SK-N-SH (cell line): ENCODE results near the gene ABI1. TPM values are rescaled to one million over a fixed set of nuclear protein-coding genes. Genes with fewer than 3 reads are reported as not detected.

ENCODE experiments used
- CTCF ChIA-PET: fragments of 300-600, 350-600 bp; formaldehyde crosslinking; extraction: SDS; loops from one replicate; lab custom pipeline; 2021; lab: Yijun Ruan, JAX
- POLR2A ChIA-PET: fragments of 350-600 bp; sonication (Branson Sonifier 250); formaldehyde crosslinking; extraction: SDS; loops from one replicate; lab custom pipeline; 2020; ENCODE audit warnings: antibody characterized with exemption, inconsistent platforms; lab: Yijun Ruan, JAX
- DNase-seq: peaks from one replicate; pipeline ENCODE4 v3.0.0; 2012
- H2AFZ ChIP-seq: fragments of 200-600 bp; sonication (generic); 2 replicates; pipeline ENCODE4 v1.8.1; 2016; ENCODE audit warnings: antibody characterized with exemption, mild to moderate bottlenecking, low read depth
- H3F3A ChIP-seq: fragments of 200-600 bp; sonication (generic); replicated peaks from 2 replicates; pipeline ENCODE3; 2016; ENCODE audit warnings: antibody characterized with exemption, mild to moderate bottlenecking; ENCODE audit not compliant: insufficient read depth
- H3K27ac ChIP-seq, 2 experiments: fragments of 200-500 bp in 1 of 2; fragments of 200-600 bp in 1 of 2; sonication (Bioruptor generic) in 1 of 2; sonication (generic), shearing (Covaris generic) in 1 of 2; 2 replicates each; pipeline versions ENCODE4 v1.5.1 to v1.6.1; 2014 to 2016; ENCODE audit warnings: low read depth in 2 of 2, inconsistent platforms in 1 of 2, low read length in 1 of 2, mild to moderate bottlenecking in 1 of 2, mixed read lengths in 1 of 2
- H3K27me3 ChIP-seq: fragments of 200-600 bp; sonication (generic), shearing (Covaris generic); 2 replicates; pipeline ENCODE4 v1.6.1; 2016; ENCODE audit warnings: mixed run types; ENCODE audit not compliant: insufficient read depth
- H3K36me3 ChIP-seq, 2 experiments: fragments of 200-500 bp in 1 of 2; fragments of 200-600 bp in 1 of 2; sonication (Bioruptor generic) in 1 of 2; sonication (generic) in 1 of 2; replicated peaks in 1 of 2; 2 replicates each; pipeline versions ENCODE3 to v1.5.1; 2014 to 2016; ENCODE audit warnings: low read length in 1 of 2, mild to moderate bottlenecking in 1 of 2; ENCODE audit not compliant: insufficient read depth in 2 of 2, control insufficient read depth in 1 of 2
- H3K4me1 ChIP-seq, 2 experiments: fragments of 200-500 bp in 1 of 2; fragments of 200-600 bp in 1 of 2; sonication (Bioruptor generic) in 1 of 2; sonication (generic), shearing (Covaris generic) in 1 of 2; 2 replicates each; pipeline versions ENCODE4 v1.5.1 to v1.6.1; 2014 to 2016; ENCODE audit warnings: low read depth in 1 of 2, low read length in 1 of 2, mixed run types in 1 of 2; ENCODE audit not compliant: insufficient read depth in 2 of 2, control insufficient read depth in 1 of 2
- H3K4me2 ChIP-seq: fragments of 200-600 bp; sonication (generic), shearing (Covaris generic); 2 replicates; pipeline ENCODE4 v1.6.1; 2017; ENCODE audit warnings: mixed run types
- H3K4me3 ChIP-seq, 2 experiments: fragments of 200-500 bp in 1 of 2; fragments of 200-600 bp in 1 of 2; sonication (Bioruptor generic) in 1 of 2; sonication (generic), shearing (Covaris generic) in 1 of 2; 2 replicates each; pipeline versions ENCODE4 v1.5.1 to v1.8.1; 2014 to 2016; ENCODE audit warnings: low read depth in 2 of 2, inconsistent platforms in 1 of 2, low read length in 1 of 2, mild to moderate bottlenecking in 1 of 2, mixed read lengths in 1 of 2, moderate library complexity in 1 of 2
- H3K79me2 ChIP-seq: fragments of 200-600 bp; sonication (generic); 2 replicates; pipeline ENCODE4 v1.8.1; 2017; ENCODE audit warnings: mild to moderate bottlenecking; ENCODE audit not compliant: insufficient read depth
- H3K9ac ChIP-seq: fragments of 200-600 bp; sonication (generic); 2 replicates; pipeline ENCODE4 v1.6.1; 2017; ENCODE audit warnings: mixed run types
- H3K9me2 ChIP-seq: fragments of 200-600 bp; sonication (generic); 2 replicates; pipeline ENCODE4 v1.6.1; 2017; ENCODE audit warnings: mixed run types
- H3K9me3 ChIP-seq: fragments of 200-600 bp; sonication (generic); 2 replicates; pipeline ENCODE4 v1.6.1; 2017; ENCODE audit warnings: mixed run types, mild to moderate bottlenecking, moderate library complexity
- H4K20me1 ChIP-seq: fragments of 200-600 bp; sonication (generic); 2 replicates; pipeline ENCODE4 v1.6.1; 2017; ENCODE audit warnings: mild to moderate bottlenecking, mixed run types; ENCODE audit not compliant: insufficient read depth
- CHD2 ChIP-seq: fragments of 150-350 bp; IDR thresholded peaks from 2 replicates; pipeline ENCODE4 v1.6.1; 2018; ENCODE audit warnings: low read length; ENCODE audit not compliant: partially characterized antibody
- ELF1 ChIP-seq: IDR thresholded peaks from 2 replicates; pipeline ENCODE4 v1.4.0; 2012
- EZH2phosphoT487 ChIP-seq: fragments of 200-600 bp; sonication (generic); IDR thresholded peaks from 2 replicates; pipeline ENCODE4 v1.6.1; 2017; ENCODE audit warnings: low read depth, mixed run types, mild to moderate bottlenecking, antibody characterized with exemption, moderate library complexity, borderline replicate concordance
- FOSL2 ChIP-seq: IDR thresholded peaks from 2 replicates; pipeline ENCODE4 v1.4.0; 2012; ENCODE audit warnings: low read depth, mild to moderate bottlenecking, moderate library complexity, borderline replicate concordance
- FOXJ3 ChIP-seq: sonication (generic); formaldehyde crosslinking; IDR thresholded peaks from 2 replicates; pipeline ENCODE4 v1.5.1; 2020; ENCODE audit warnings: mild to moderate bottlenecking, missing genetic modification reagents
- GABPA ChIP-seq: IDR thresholded peaks from 2 replicates; pipeline ENCODE4 v1.4.0; 2012; ENCODE audit warnings: low read depth, mild to moderate bottlenecking
- MEF2A ChIP-seq: IDR thresholded peaks from 2 replicates; pipeline ENCODE4 v1.4.0; 2012; ENCODE audit warnings: low read depth, borderline replicate concordance
- MXI1 ChIP-seq: IDR thresholded peaks from 2 replicates; pipeline ENCODE4 v1.6.1; 2012; ENCODE audit warnings: mild to moderate bottlenecking, low read depth, low read length, improper control_type of control experiment
- NRF1 ChIP-seq: IDR thresholded peaks from 2 replicates; pipeline ENCODE4 v1.6.1; 2012; ENCODE audit warnings: low read depth, mild to moderate bottlenecking, low read length
- RAD21 ChIP-seq: IDR thresholded peaks from 2 replicates; pipeline ENCODE4 v1.6.1; 2012; ENCODE audit warnings: mild to moderate bottlenecking, low read length
- RCOR1 ChIP-seq: fragments of 150-350 bp; IDR thresholded peaks from 2 replicates; pipeline ENCODE4 v1.6.1; 2017; ENCODE audit warnings: antibody characterized with exemption, low read length
- RXRA ChIP-seq: IDR thresholded peaks from 2 replicates; pipeline ENCODE4 v1.4.0; 2012; ENCODE audit warnings: low read depth, mild to moderate bottlenecking, borderline replicate concordance
- SIN3A ChIP-seq: IDR thresholded peaks from 2 replicates; pipeline ENCODE4 v1.6.1; 2012; ENCODE audit warnings: low read depth, mild to moderate bottlenecking, low read length, moderate library complexity, borderline replicate concordance
- TAF1 ChIP-seq: IDR thresholded peaks from 2 replicates; pipeline ENCODE4 v1.6.1; 2012; ENCODE audit warnings: low read depth, mild to moderate bottlenecking, low read length, moderate library complexity, borderline replicate concordance
- TEAD4 ChIP-seq: IDR thresholded peaks from 2 replicates; pipeline ENCODE4 v1.4.0; 2012; ENCODE audit warnings: mild to moderate bottlenecking, borderline replicate concordance; ENCODE audit not compliant: insufficient read depth
- YY1 ChIP-seq: IDR thresholded peaks from 2 replicates; pipeline ENCODE4 v1.4.0; 2012; ENCODE audit warnings: low read depth, mild to moderate bottlenecking
- WGBS: methylation state at CpG from one replicate; pipeline ENCODE4 v1.1.6; 2017; ENCODE audit warnings: low lambda C conversion rate; 5-methylcytosine and 5-hydroxymethylcytosine counted together
- polyA plus RNA-seq, 3 experiments: library from polyadenylated mRNA; depleted of rRNA; stranded (reverse); fragments of >200 nt; gene quantifications; 2 replicates each; pipeline ENCODE4 v1.2.3, GENCODE V29; 2012
- TF ChIP-seq, protein P1 (sequence below): IDR thresholded peaks from 2 replicates; pipeline ENCODE4 v1.4.0; 2012; ENCODE audit warnings: low read depth, borderline replicate concordance
- TF ChIP-seq, protein P2 (sequence below): fragments of 150-350 bp; IDR thresholded peaks from 2 replicates; pipeline ENCODE4 v1.6.1; 2016; ENCODE audit warnings: mild to moderate bottlenecking, low read depth, low read length
- TF ChIP-seq, protein P3 (sequence below): IDR thresholded peaks from 2 replicates; pipeline ENCODE4 v1.4.0; 2012; ENCODE audit warnings: low read depth
- TF ChIP-seq, protein P4 (sequence below): IDR thresholded peaks from 2 replicates; pipeline ENCODE4; 2012
- TF ChIP-seq, protein P5 (sequence below): fragments of 150-350 bp; IDR thresholded peaks from 2 replicates; pipeline ENCODE4 v1.6.1; 2017; ENCODE audit warnings: antibody characterized with exemption, low read length, low read depth, borderline replicate concordance

The ABI1 gene
- polyA plus RNA-seq, 1 of the 3 experiments (the other 2 are of a cell fraction), result 36.7 TPM

DNA sequence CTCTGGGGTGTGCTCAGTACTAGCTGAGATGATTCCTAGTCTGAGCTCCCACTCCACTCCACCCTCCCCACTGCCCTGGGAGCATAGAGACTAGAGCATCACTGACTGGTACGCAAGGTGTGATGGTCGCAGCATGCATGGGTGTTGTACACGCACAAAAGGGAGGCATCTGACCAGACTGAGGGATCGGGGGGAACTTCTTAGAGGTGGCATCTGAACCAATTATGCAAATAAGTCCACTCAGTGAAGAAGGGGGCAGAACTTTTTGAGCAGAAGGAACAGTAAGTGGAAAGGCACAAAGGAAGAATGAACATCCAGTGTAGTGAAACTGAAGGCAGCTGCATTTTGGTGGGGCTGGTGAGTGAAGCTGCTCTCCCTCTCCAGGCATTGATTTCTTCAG lies 137.7 kb downstream of the ABI1 start:
- peaks cover 20 to 21% of the 10 kb centered on the region in 2 experiments for H3K36me3 ChIP-seq
- H3K4me1 ChIP-seq, result no peaks in the 10 kb centered on the region
- H2AFZ ChIP-seq, result no peak overlapping the region
- no peak for TF ChIP-seq FOSL2
- TF ChIP-seq RXRA, result no peak
- TF ChIP-seq, protein P1, sequence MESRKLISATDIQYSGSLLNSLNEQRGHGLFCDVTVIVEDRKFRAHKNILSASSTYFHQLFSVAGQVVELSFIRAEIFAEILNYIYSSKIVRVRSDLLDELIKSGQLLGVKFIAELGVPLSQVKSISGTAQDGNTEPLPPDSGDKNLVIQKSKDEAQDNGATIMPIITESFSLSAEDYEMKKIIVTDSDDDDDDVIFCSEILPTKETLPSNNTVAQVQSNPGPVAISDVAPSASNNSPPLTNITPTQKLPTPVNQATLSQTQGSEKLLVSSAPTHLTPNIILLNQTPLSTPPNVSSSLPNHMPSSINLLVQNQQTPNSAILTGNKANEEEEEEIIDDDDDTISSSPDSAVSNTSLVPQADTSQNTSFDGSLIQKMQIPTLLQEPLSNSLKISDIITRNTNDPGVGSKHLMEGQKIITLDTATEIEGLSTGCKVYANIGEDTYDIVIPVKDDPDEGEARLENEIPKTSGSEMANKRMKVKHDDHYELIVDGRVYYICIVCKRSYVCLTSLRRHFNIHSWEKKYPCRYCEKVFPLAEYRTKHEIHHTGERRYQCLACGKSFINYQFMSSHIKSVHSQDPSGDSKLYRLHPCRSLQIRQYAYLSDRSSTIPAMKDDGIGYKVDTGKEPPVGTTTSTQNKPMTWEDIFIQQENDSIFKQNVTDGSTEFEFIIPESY, result no peak
- TF ChIP-seq ELF1, result no peak
- TF ChIP-seq GABPA, result no peak
- no peak for TF ChIP-seq MXI1
- TF ChIP-seq RAD21, result no peak
- TF ChIP-seq YY1, result no peak
- TF ChIP-seq, protein P2, sequence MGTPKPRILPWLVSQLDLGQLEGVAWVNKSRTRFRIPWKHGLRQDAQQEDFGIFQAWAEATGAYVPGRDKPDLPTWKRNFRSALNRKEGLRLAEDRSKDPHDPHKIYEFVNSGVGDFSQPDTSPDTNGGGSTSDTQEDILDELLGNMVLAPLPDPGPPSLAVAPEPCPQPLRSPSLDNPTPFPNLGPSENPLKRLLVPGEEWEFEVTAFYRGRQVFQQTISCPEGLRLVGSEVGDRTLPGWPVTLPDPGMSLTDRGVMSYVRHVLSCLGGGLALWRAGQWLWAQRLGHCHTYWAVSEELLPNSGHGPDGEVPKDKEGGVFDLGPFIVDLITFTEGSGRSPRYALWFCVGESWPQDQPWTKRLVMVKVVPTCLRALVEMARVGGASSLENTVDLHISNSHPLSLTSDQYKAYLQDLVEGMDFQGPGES, result no peak
- TF ChIP-seq RCOR1, result no peak
- TF ChIP-seq MEF2A, result no peak
- no peak for TF ChIP-seq FOXJ3
- TF ChIP-seq, protein P3, sequence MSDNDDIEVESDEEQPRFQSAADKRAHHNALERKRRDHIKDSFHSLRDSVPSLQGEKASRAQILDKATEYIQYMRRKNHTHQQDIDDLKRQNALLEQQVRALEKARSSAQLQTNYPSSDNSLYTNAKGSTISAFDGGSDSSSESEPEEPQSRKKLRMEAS, result no peak
- no peak for DNase-seq
- CTCF ChIA-PET, result interaction anchor here (0.6 to 1.7 kb wide), 4 partner anchors 16 to 158 kb away, joined by 3 to 5 read pairs (median 4); no protein-coding TSS in a partner anchor
- no peaks in the 10 kb centered on the region for H3K79me2 ChIP-seq
- no peaks in the 10 kb centered on the region for H3K27me3 ChIP-seq
- no peaks in the 10 kb centered on the region for H3K9me2 ChIP-seq
- POLR2A ChIA-PET, result no interaction called here
- no peak overlapping the region for H3K9ac ChIP-seq
- no peak overlapping the region for H3K4me3 ChIP-seq
- WGBS, result 97% methylated on average over 4 of the region's 4 CpGs
- no peak overlapping the region for H3K4me2 ChIP-seq
- H4K20me1 ChIP-seq, result no peaks in the 10 kb centered on the region
- peaks cover 7% of the 10 kb centered on the region for H3F3A ChIP-seq
- no peaks in the 10 kb centered on the region for H3K9me3 ChIP-seq
- no peak overlapping the region for H3K27ac ChIP-seq

DNA sequence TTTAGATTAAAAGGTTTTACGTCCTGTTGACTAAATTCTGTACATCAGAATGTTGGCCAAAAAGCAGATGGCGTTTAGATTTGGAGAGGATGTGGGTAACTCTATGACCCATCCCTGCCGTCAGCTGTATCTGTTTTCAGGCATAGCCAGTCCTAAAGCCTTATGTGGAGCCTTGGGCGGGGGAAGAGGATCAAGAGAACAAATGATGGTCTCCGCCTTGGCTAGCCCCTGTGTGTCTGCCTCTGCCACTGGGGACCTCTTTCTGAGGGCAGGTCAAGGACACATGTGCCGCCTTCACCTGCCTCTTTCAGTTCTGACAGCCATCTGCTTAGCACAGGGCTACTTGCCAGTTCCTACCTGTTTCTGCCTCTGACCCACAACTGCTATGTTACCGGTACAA lies 139.2 kb downstream of the ABI1 start:
- ChIA-PET POLR2A (no interaction called here), CTCF (no interaction called here)
- Histone ChIP-seq H3K9me3 (no peaks in the 10 kb centered on the region), H3K4me2 (no peak overlapping the region), H3K9me2 (no peaks in the 10 kb centered on the region), H3F3A (peaks cover 7% of the 10 kb centered on the region), H3K27ac (no peak overlapping the region), H2AFZ (no peak overlapping the region), H3K9ac (no peak overlapping the region), H4K20me1 (no peaks in the 10 kb centered on the region), H3K79me2 (no peaks in the 10 kb centered on the region), H3K27me3 (no peaks in the 10 kb centered on the region), H3K4me1 (no peaks in the 10 kb centered on the region), H3K36me3 (peaks cover 25% of the 10 kb centered on the region in 2 experiments), H3K4me3 (no peak overlapping the region)
- 98% methylated on average over 6 of the region's 7 CpGs for whole genome bisulfite sequencing
- DNase-seq, result no peak
- TF ChIP-seq RXRA (no peak), ELF1 (no peak), FOSL2 (no peak), TAF1 (no peak), YY1 (no peak), SIN3A (no peak), EZH2phosphoT487 (no peak), TEAD4 (no peak), RAD21 (no peak), CHD2 (no peak), GABPA (no peak), NRF1 (no peak)
- TF ChIP-seq, protein P4, sequence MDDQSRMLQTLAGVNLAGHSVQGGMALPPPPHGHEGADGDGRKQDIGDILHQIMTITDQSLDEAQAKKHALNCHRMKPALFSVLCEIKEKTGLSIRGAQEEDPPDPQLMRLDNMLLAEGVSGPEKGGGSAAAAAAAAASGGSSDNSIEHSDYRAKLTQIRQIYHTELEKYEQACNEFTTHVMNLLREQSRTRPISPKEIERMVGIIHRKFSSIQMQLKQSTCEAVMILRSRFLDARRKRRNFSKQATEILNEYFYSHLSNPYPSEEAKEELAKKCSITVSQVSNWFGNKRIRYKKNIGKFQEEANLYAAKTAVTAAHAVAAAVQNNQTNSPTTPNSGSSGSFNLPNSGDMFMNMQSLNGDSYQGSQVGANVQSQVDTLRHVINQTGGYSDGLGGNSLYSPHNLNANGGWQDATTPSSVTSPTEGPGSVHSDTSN, result no peak
- TF ChIP-seq, protein P5, sequence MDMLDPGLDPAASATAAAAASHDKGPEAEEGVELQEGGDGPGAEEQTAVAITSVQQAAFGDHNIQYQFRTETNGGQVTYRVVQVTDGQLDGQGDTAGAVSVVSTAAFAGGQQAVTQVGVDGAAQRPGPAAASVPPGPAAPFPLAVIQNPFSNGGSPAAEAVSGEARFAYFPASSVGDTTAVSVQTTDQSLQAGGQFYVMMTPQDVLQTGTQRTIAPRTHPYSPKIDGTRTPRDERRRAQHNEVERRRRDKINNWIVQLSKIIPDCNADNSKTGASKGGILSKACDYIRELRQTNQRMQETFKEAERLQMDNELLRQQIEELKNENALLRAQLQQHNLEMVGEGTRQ, result no peak
- TF ChIP-seq, protein P3, result no peak
- TF ChIP-seq, protein P2, result no peak
